Activated naive CD4-positive, alpha-beta T cell treated with anti-CD3 and anti-CD28 coated beads, Interleukin-2, amount 50 U/mL, for 24 hours (primary cell): Measurements from ENCODE around the gene GGCT.
A peak's percentile ranks its signal among the peaks of the same experiment; 100 is the strongest.
"Not testable (repeated sequence)": the region's sequence is repeated elsewhere in the genome, so short reads cannot be mapped to it uniquely, and the experiment has no call there.

Experiments
- H3K27ac Mint-ChIP-seq: one replicate; pipeline ENCODE4 v1.8.0; 2021; ENCODE audit warnings: mild to moderate bottlenecking, mixed read lengths
- H3K27me3 Mint-ChIP-seq: one replicate; pipeline ENCODE4 v1.8.0; 2021; ENCODE audit warnings: mixed read lengths
- H3K36me3 Mint-ChIP-seq: one replicate; pipeline ENCODE4 v1.8.0; 2021; ENCODE audit warnings: mixed read lengths
- H3K4me1 Mint-ChIP-seq: one replicate; pipeline ENCODE4 v1.8.0; 2021; ENCODE audit warnings: mixed read lengths
- H3K4me3 Mint-ChIP-seq: one replicate; pipeline ENCODE4 v1.8.0; 2021; ENCODE audit warnings: mild to moderate bottlenecking, mixed read lengths
- H3K9me3 Mint-ChIP-seq: one replicate; pipeline ENCODE4 v1.8.0; 2021; ENCODE audit warnings: mixed read lengths

Gene GGCT, protein sequence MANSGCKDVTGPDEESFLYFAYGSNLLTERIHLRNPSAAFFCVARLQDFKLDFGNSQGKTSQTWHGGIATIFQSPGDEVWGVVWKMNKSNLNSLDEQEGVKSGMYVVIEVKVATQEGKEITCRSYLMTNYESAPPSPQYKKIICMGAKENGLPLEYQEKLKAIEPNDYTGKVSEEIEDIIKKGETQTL

DNA sequence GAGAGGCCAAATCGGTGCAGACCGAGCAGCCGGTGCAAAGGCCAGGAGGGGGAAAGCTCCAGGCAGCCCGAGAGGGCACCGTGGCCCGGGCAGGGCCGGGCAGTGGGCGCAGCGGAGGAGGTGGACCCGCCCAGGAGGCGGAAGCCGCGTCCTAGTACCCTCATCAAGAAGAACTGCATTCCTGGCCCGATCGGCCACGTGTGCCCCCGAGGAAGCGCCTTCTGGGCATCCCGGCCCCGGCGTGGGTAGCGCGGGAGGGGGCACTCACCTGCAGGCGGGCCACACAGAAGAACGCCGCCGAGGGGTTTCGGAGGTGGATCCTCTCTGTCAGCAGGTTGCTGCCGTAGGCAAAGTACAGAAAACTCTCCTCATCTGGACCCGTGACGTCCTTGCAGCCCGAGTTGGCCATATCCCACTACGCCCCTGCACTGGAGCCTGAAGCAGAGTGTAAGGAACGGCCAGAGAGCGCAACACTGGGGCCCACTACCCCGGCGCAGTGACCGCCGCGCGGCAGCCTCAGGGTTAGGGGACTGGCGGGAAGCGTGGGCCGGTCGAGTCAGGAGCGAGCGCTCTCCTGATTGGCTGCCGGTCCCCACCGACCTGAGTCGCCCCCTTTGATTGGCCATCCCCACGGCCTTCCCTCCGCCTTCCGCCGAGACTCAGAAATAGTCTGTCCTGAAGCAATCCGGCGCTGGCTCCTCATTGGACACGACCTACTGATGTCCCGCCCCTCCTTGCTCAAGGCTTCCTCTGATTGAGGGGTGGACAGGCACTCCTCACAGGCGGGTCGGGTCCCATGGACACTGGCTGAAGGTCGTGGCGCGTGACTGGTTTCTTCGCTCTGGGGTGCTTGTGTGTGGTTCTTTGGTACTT is at the start of gene GGCT:
GGCT (minus strand) TSS at position 529 of the 873 bp plus-strand sequence; CDS start at position 409, 120 bp downstream.
- Mint-ChIP-seq H3K4me3 (peak within 1 kb of the TSS; percentile 97), H3K4me1 (peaks cover 49% of the 10 kb centered on the region), H3K27me3 (no peaks in the 10 kb centered on the region), H3K9me3 (no peaks in the 10 kb centered on the region), H3K27ac (peak within 1 kb of the TSS; percentile 96), H3K36me3 (peaks cover 15% of the 10 kb centered on the region)

DNA sequence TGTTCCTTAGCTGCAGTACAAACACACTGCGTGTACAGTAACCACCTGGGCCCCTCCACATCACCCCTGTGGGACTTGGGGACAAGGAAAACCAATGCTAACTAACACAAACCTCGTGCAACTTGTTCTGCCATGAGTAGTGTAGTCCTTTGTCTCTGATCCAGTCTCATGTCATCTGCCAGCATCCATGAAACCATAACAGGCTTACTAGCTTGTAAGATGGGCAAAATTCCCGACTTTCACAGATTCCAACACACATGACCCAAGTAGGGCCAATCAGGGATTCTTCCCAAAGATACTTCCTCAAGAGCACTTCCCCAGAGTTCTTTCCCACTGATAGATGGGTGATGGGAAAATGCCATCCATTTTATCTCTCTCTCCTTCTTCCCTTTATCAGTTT is 48.9 kb upstream of the GGCT start:
- no peak overlapping the region for H3K27ac Mint-ChIP-seq
- H3K4me1 Mint-ChIP-seq = no peaks in the 10 kb centered on the region
- no peaks in the 10 kb centered on the region for H3K27me3 Mint-ChIP-seq
- H3K36me3 Mint-ChIP-seq = peaks cover 6% of the 10 kb centered on the region
- H3K9me3 Mint-ChIP-seq = no peaks in the 10 kb centered on the region
- H3K4me3 Mint-ChIP-seq = no peak overlapping the region

DNA sequence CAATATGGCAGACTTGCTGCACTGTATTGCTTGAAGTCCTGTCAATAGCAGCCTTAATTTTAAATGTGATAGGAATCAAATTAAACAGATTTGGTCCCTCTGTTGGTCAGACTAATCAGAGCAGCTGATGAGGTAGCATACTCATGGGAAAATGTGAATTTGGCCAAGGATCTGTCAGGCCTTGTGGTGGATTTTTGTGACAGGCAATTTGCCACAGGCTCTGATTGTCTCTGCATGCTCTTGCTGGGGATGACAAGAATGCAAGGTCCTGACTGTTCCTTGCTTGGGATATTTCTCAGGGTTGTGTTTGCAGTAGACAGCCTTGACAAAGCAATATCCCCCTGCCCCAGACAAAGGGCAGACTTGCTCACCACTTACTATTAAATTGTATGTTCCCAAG is 48.5 kb upstream of the GGCT start:
- H3K27me3 Mint-ChIP-seq = no peaks in the 10 kb centered on the region
- H3K4me3 Mint-ChIP-seq = no peak overlapping the region
- no peak overlapping the region for H3K27ac Mint-ChIP-seq
- H3K36me3 Mint-ChIP-seq = peaks cover 6% of the 10 kb centered on the region
- H3K9me3 Mint-ChIP-seq = no peaks in the 10 kb centered on the region
- H3K4me1 Mint-ChIP-seq = no peaks in the 10 kb centered on the region

DNA sequence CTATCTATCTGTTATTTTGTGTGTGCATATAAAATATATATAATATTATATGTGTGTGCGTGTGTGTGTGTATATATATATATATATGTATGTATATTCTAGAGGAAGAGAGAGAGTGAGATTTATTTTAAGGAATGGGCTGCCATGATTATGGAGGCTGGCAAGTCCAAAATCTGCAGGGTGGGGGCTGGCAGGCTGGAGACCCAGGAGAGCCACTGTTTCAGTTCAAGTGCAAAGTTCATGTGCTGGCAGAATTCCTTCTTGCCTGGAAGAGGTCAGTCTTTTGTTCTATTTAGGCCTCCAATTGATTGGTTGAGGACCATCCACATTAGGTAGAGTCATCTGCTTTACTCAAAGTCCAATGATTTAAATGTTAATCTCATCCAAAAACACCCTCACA is 47.7 kb upstream of the GGCT start:
- peaks cover 6% of the 10 kb centered on the region for H3K36me3 Mint-ChIP-seq
- H3K4me1 Mint-ChIP-seq = no peaks in the 10 kb centered on the region
- no peak overlapping the region for H3K4me3 Mint-ChIP-seq
- H3K9me3 Mint-ChIP-seq = no peaks in the 10 kb centered on the region
- H3K27ac Mint-ChIP-seq = no peak overlapping the region
- H3K27me3 Mint-ChIP-seq = no peaks in the 10 kb centered on the region

DNA sequence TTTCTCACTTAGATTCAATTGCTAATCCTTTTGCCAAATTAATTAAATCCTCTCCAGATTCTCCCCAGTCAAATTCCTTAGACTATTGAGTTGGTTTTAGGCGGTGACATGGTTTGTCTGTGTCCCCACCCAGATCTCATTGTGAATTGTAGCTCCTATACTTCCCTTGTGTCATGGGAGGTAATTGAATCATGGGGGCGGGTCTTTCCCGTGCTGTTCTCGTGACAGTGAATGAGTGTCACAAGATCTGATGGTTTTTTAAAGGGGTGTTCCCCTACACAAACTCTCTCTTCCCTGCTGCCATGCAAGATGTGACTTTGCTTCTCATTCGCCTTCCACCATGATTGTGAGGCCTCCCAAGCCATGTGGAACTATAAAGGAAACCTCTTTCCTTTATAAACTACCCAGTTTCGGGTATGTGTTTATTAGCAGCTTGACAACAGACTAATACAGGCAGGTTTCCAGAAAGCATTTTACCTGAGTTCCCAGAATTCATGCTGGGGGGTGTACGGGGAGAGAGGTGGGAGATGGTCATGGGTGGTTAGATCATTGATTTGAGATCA is 45.4 kb upstream of the GGCT start:
- H3K27ac Mint-ChIP-seq = no peak overlapping the region
- H3K36me3 Mint-ChIP-seq = peaks cover 6% of the 10 kb centered on the region
- no peaks in the 10 kb centered on the region for H3K9me3 Mint-ChIP-seq
- no peak overlapping the region for H3K4me3 Mint-ChIP-seq
- no peaks in the 10 kb centered on the region for H3K27me3 Mint-ChIP-seq
- H3K4me1 Mint-ChIP-seq = no peaks in the 10 kb centered on the region

DNA sequence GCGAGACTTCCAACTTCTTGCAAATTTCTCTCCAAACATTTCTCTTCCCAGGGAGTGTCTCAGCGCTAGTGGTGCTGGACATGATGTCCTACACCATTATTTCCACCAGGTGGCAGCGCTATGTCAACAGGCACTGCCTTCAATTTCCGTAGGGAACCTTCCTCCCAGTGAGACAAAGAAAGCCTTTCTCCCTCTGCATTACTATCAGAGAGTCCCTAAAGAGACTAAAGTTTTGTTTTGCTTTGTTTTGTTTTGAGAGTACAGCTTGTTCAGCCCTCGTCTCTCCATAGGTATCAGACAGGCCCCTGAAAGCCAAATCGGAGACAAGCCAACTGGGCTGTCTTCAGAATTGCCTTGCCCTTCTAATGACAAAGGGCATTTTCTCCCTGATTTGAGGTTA is 44.2 kb upstream of the GGCT start:
- no peaks in the 10 kb centered on the region for H3K9me3 Mint-ChIP-seq
- no peak overlapping the region for H3K4me3 Mint-ChIP-seq
- peaks cover 6% of the 10 kb centered on the region for H3K36me3 Mint-ChIP-seq
- no peaks in the 10 kb centered on the region for H3K4me1 Mint-ChIP-seq
- H3K27me3 Mint-ChIP-seq = no peaks in the 10 kb centered on the region
- H3K27ac Mint-ChIP-seq = no peak overlapping the region

DNA sequence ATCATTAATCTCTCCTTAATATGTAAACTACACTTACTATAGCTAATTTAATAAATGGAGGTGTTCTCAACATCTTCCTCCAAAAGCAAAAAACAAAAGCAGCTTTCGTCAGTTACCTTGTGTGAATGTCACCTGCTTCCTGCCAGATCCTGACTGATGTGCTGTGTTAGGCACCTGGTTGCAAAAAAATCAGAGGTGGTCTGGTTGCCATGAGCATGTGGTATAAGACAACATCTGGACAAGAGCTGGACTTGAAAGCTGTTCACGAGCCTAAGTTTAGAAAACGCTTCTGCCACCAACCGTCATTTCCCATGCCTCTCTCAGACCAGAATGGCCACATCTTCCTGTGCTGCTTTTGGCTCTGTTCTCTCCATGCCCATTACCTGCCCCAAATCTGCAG is 42.0 kb upstream of the GGCT start:
- Mint-ChIP-seq H3K9me3 (no peaks in the 10 kb centered on the region), H3K36me3 (peaks cover 7% of the 10 kb centered on the region), H3K4me3 (no peak overlapping the region), H3K27ac (no peak overlapping the region), H3K27me3 (no peaks in the 10 kb centered on the region), H3K4me1 (no peaks in the 10 kb centered on the region)

DNA sequence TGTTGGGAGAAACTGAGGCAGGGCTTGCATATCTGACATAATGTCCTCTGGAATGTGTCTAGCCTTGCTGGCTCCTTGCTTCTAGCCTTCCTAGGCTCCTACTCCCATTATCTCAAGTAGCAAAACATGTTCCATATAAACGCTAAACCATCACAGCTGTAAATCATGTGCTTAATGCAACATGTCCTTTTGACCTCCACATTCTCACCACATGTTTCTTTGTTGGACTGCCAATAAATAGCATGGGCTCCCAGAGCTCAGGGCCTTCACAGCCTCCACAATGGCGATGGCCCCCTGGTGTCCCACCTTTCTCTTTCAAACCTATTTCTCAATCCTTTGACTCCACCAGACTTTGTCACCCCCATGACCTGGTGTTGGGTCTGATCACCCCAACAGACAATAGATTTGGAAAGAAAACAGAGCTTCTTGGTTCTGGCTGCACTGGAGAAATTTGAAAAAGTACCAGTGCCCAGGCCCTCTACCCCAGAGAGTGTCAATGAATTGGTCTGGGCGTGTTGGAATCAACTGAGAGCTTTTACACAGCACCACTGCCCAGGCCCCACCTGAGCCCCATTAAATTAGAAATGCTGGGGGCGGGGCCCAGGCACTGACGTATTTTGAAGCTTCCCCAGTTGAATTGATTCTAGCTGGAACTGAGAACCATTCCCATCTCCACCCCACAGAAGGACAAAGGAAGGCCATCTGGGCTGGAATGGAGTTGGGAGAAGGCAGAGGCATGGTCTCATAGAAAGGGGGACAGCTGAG is 41.3 kb upstream of the GGCT start:
- no peaks in the 10 kb centered on the region for H3K9me3 Mint-ChIP-seq
- no peaks in the 10 kb centered on the region for H3K27me3 Mint-ChIP-seq
- H3K4me1 Mint-ChIP-seq = no peaks in the 10 kb centered on the region
- peaks cover 7% of the 10 kb centered on the region for H3K36me3 Mint-ChIP-seq
- H3K27ac Mint-ChIP-seq = no peak overlapping the region
- H3K4me3 Mint-ChIP-seq = no peak overlapping the region

DNA sequence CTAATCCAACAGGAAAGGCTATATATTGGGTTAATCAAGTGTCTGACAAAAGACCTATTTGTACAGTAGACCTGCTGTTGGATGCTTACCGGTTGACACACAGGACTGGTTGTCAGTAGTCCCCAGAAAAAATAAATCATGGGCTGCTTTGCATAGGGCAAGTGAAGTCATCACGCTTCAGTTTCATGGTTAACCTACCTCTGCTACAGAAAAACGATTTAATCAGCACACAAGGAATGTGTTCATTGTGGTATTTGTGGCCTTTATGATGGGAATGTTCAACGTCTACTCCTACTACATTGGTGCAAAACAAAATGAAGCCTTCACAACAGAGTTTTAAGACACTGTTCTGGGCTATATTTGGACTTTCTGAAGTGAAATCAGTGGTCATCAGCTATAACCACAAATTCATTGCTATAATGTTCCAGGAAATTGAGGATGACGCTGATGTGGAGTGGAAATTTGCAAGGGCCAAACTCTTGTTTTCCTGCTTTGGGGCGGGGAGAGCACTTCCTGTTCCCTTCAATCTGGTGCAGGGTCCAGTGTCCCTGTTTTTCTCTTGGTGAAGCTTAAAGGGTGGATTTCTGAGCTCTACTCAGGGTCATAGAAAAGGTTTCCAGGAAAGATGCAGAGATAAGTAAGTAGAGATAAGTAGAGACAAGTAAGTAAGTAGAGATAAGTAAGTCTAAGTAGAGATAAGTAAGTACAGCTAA is 39.3 kb upstream of the GGCT start:
- H3K36me3 Mint-ChIP-seq = peaks cover 16% of the 10 kb centered on the region
- H3K9me3 Mint-ChIP-seq = no peaks in the 10 kb centered on the region
- H3K27me3 Mint-ChIP-seq = no peaks in the 10 kb centered on the region
- H3K4me1 Mint-ChIP-seq = no peaks in the 10 kb centered on the region
- no peak overlapping the region for H3K27ac Mint-ChIP-seq
- H3K4me3 Mint-ChIP-seq = no peak overlapping the region

DNA sequence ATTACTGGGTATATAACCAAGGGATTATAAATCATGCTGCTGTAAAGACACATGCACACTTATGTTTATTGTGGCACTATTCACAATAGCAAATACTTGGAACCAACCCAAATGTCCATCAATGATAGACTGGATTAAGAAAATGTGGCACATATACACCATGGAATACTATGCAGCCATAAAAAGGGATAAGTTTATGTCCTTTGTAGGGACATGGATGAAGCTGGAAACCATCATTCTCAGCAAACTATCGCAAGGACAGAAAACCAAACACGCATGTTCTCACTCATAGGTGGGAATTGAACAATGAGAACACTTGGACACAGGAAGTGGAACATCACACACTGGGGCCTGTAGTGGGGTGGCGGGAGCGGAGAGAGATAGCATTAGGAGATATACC is 38.5 kb upstream of the GGCT start:
- not testable (repeated sequence) for H3K4me3 Mint-ChIP-seq, H3K27ac Mint-ChIP-seq, H3K27me3 Mint-ChIP-seq, H3K4me1 Mint-ChIP-seq, H3K9me3 Mint-ChIP-seq
- peaks cover 20% of the 10 kb centered on the region for H3K36me3 Mint-ChIP-seq

DNA sequence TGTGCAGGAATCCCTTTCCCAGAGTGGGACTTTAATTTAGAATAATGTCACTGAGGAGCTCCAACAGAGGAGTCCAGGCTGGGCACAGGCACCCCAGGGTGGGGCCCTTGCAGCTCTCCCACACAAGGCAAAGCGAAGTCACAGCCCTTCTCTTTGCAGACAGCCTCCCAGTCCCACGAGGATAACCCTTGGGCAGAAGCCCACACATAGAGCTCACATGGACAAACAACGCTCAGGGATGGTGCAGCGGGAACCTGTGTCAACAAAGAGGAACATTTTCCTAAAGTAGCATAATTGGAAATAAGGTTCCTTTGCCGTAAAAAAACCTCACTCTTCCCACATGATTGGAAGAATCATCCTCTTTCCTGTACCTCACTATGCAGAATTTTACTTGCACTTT is 29.3 kb upstream of the GGCT start:
- Mint-ChIP-seq H3K27ac (no peak overlapping the region), H3K9me3 (no peaks in the 10 kb centered on the region), H3K36me3 (peaks cover 10% of the 10 kb centered on the region), H3K27me3 (no peaks in the 10 kb centered on the region), H3K4me1 (no peaks in the 10 kb centered on the region), H3K4me3 (no peak overlapping the region)

DNA sequence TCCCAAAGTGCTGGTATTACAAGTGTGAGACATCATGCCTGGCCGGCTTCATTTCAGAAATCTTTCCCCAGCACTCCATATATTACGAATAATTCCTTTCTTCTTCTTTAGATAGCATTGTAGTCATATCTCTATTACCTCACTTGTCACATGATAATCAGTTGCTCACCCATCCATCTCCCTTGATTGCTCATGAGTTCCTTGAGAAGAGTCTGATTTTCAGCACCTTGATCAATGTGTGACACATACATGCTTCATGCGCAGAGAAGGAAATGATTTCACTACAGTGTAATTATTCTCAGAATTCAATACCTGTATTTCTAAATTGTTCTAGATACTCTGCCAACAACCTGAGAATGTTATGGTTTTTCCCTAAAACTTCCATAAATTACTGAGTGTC is 26.7 kb upstream of the GGCT start:
- Mint-ChIP-seq H3K27ac (no peak overlapping the region), H3K36me3 (peaks cover 1% of the 10 kb centered on the region), H3K9me3 (no peaks in the 10 kb centered on the region), H3K4me3 (no peak overlapping the region), H3K27me3 (no peaks in the 10 kb centered on the region), H3K4me1 (no peaks in the 10 kb centered on the region)

DNA sequence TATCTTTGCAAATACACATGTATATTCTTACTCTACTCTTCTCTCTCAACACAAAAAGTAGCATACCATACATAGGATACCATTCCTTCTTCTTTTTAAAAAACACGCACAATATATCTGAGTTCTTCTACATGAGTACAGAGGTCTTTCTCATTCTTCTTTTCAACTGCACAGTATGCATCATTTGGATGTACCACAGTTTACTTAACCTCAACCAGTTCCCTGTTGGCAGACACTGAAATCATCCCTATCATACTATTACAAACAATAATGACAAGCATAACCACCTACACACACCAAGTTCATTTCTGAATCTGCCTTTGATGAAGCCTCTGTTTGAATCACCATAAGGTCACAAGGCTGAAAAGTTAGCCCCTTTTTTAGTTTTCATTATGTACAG is 25.7 kb upstream of the GGCT start:
- H3K36me3 Mint-ChIP-seq = peaks cover 1% of the 10 kb centered on the region
- no peaks in the 10 kb centered on the region for H3K27me3 Mint-ChIP-seq
- H3K4me3 Mint-ChIP-seq = no peak overlapping the region
- H3K27ac Mint-ChIP-seq = no peak overlapping the region
- H3K4me1 Mint-ChIP-seq = no peaks in the 10 kb centered on the region
- no peaks in the 10 kb centered on the region for H3K9me3 Mint-ChIP-seq

DNA sequence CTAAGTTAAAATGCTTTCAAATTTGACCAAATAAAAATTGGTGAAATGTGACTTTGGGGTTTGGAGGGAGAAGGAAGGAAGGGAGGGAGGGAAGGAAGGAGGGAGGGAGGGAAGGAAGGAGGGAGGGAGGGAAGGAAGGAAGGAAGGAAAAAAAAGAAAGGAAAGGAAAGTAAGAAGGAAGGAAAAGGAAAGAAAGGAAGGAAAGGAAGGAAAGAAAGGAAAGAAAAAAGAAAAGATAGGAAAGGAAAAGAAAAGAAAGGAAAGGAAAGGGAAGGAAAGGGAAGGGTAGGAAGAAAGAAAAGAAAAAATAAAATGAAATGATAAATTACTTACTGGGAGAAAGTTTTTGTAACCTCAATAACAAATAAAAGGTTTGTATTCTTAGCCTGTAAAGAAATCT is 24.1 kb upstream of the GGCT start:
- Mint-ChIP-seq H3K27me3 (no peaks in the 10 kb centered on the region), H3K4me1 (no peaks in the 10 kb centered on the region), H3K9me3 (no peaks in the 10 kb centered on the region), H3K4me3 (no peak overlapping the region), H3K36me3 (no peaks in the 10 kb centered on the region), H3K27ac (no peak overlapping the region)

DNA sequence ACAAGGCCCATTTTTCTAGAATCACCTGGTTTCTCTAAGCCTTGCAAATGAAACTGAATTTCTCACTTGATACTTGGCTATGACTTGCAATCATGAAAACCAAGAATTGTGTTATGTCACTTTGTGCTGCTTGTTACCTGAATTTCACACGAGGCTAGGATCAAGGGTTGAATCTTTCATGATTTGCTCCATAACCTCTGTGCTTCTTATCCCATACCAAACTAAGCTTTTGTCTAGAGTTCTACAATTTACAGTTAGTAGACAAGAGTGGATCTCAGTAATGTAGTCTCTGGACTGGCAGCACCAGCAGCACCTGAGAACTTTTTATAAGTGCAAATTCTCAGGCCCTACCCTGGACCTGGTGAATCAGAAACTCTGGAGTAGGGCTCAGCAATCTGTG is 22.7 kb upstream of the GGCT start:
- H3K36me3 Mint-ChIP-seq, H3K4me1 Mint-ChIP-seq, H3K27me3 Mint-ChIP-seq, H3K9me3 Mint-ChIP-seq, H3K27ac Mint-ChIP-seq, H3K4me3 Mint-ChIP-seq: not testable (repeated sequence)
